Tibial nerve (tissue), 4 donors: ENCODE measurements around the gene CDC14B. TPM values are rescaled to one million over a fixed set of nuclear protein-coding genes. Genes with fewer than 3 reads are reported as not detected.

Experiments used
- DNase-seq, 2 donors: peaks; one replicate each; pipeline ENCODE4 v3.0.0-alpha.2; 2019; ENCODE audit warnings: low spot score in 2 of 2
- H3K27ac ChIP-seq, 4 donors: fragments of 200-600 bp; sonication (generic) in 3 of 4; one replicate each; pipeline ENCODE4 v1.5.1; 2017 to 2019; ENCODE audit warnings: mild to moderate bottlenecking in 1 of 4
- H3K27me3 ChIP-seq, 2 donors: fragments of 200-600 bp; sonication (generic) in 1 of 2; one replicate each; pipeline versions ENCODE4 v1.5.1 to v1.6.0; 2017 to 2019
- H3K36me3 ChIP-seq, 3 donors: fragments of 200-600 bp; sonication (generic); one replicate each; pipeline ENCODE4 v1.5.1; 2018 to 2019
- H3K4me1 ChIP-seq, 4 donors: fragments of 200-600 bp; sonication (generic) in 3 of 4; one replicate each; pipeline ENCODE4 v1.5.1; 2017 to 2019
- H3K4me3 ChIP-seq, 4 donors: fragments of 200-600 bp; sonication (generic) in 3 of 4; one replicate each; pipeline ENCODE4 v1.5.1; 2017 to 2019; ENCODE audit warnings: mild to moderate bottlenecking in 1 of 4, moderate library complexity in 1 of 4
- H3K9me3 ChIP-seq, 4 donors: fragments of 200-600 bp; sonication (generic) in 3 of 4; one replicate each; pipeline ENCODE4 v1.5.1; 2017 to 2019
- EP300 ChIP-seq, 2 donors: sonication (generic); formaldehyde crosslinking; IDR thresholded peaks; one replicate each; pipeline ENCODE4 v1.6.1; 2017; ENCODE audit warnings: antibody characterized with exemption in 2 of 2, mild to moderate bottlenecking in 1 of 2
- POLR2A ChIP-seq, 2 donors: fragments of 450-650 bp; IDR thresholded peaks; one replicate each; pipeline ENCODE4 v1.6.1; 2017; ENCODE audit warnings: antibody characterized with exemption in 2 of 2, mild to moderate bottlenecking in 2 of 2, moderate library complexity in 2 of 2
- WGBS, 2 donors: methylation state at CpG; one replicate each; pipeline ENCODE4 v1.1.5; 2018; 5-methylcytosine and 5-hydroxymethylcytosine counted together
- total RNA-seq, 4 donors: library from RNA; depleted of rRNA; stranded (reverse); fragments of >200 nt; gene quantifications; one replicate each; pipeline ENCODE4 v1.1.0, GENCODE V29; 2016
- TF ChIP-seq, protein P1 (sequence below), 5 experiments: fragments of 200-600 bp in 3 of 5; fragments of 450-650 bp in 2 of 5; sonication (generic) in 3 of 5; IDR thresholded peaks; one replicate each; pipeline ENCODE4 v1.5.1; 2016 to 2019; ENCODE audit warnings: antibody characterized with exemption in 5 of 5, mild to moderate bottlenecking in 3 of 5, moderate library complexity in 2 of 5

CDC14B gene
- total RNA-seq, 4 donors from 2014 or later: 25.9 to 34.1 (median 27.6) TPM

DNA sequence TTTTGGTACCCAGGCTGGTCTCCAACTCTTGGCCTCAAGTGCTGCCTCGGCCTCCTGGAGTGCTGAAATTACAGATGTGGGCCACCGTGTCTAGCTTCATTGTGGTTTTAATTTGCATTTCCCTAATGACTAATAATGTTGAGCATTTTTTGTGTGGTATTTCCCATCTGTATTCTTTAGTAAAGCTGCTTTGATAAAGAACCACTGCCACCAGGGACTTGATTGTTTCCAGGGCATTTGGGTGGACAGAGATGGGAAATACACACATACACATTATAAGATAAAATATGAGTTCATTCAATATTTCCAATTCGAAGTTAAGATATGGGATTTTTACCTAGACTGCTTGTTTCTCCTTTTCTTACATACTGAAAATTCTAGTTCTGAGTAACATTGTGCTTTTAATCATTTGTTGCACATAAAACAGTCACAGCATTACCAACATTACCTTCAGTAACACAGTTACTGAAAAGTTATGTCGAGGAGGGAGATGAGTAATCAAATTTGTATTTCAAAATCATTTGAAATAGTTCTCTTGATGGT, 140.7 kb downstream of the CDC14B start:
- no peaks in the 10 kb centered on the region for H3K27me3 ChIP-seq
- no peaks in the 10 kb centered on the region for H3K9me3 ChIP-seq
- H3K36me3 ChIP-seq: peaks cover 0 to 32% (median 0%) of the 10 kb centered on the region in 3 donors
- no peak overlapping the region for H3K4me3 ChIP-seq
- TF ChIP-seq POLR2A (IDR thresholded peaks at IDR 0.05): no peak
- TF ChIP-seq, protein P1, sequence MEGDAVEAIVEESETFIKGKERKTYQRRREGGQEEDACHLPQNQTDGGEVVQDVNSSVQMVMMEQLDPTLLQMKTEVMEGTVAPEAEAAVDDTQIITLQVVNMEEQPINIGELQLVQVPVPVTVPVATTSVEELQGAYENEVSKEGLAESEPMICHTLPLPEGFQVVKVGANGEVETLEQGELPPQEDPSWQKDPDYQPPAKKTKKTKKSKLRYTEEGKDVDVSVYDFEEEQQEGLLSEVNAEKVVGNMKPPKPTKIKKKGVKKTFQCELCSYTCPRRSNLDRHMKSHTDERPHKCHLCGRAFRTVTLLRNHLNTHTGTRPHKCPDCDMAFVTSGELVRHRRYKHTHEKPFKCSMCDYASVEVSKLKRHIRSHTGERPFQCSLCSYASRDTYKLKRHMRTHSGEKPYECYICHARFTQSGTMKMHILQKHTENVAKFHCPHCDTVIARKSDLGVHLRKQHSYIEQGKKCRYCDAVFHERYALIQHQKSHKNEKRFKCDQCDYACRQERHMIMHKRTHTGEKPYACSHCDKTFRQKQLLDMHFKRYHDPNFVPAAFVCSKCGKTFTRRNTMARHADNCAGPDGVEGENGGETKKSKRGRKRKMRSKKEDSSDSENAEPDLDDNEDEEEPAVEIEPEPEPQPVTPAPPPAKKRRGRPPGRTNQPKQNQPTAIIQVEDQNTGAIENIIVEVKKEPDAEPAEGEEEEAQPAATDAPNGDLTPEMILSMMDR (IDR thresholded peaks at IDR 0.05): no peak
- TF ChIP-seq EP300 (IDR thresholded peaks at IDR 0.05): no peak
- DNase-seq: no peak
- H3K27ac ChIP-seq: no peak overlapping the region
- 56 to 68% methylated on average over 4 of the region's 4 CpGs for WGBS, 2 donors
- peaks cover 0 to 11% (median 0%) of the 10 kb centered on the region in 4 donors for H3K4me1 ChIP-seq

DNA sequence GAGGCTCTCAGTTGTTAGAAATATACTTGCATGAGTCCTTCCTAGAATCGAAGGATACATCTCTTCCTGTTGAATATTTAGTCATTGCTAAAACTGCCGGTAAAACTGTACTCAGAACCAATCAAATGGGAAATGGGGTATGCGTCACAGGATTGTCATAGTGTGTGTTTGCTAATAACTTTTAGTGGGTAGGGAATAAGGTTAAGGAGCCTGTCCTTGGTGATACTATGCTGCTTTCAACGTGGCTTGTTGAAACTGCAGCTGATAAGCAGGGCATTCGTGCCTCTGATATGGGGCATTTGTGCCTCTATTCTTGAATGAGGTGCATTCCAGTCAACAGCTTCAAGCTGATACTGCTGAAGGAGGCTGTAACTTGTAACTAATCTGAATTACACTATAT, 143.1 kb downstream of the CDC14B start:
- no peaks in the 10 kb centered on the region for H3K4me1 ChIP-seq
- H3K36me3 ChIP-seq: peaks cover 0 to 45% (median 0%) of the 10 kb centered on the region in 3 donors

GRCh38 chr9:96476013-96476412, 143.6 kb downstream of the CDC14B start:
- no peak overlapping the region for H3K4me3 ChIP-seq
- H3K27ac ChIP-seq: no peak overlapping the region
- TF ChIP-seq EP300 (IDR thresholded peaks at IDR 0.05) (no peak), POLR2A (IDR thresholded peaks at IDR 0.05) (no peak)
- TF ChIP-seq, protein P1 (IDR thresholded peaks at IDR 0.05): no peak
- WGBS, 2 donors: 90 to 93% methylated on average over 4 of the region's 4 CpGs
- H3K27me3 ChIP-seq: no peaks in the 10 kb centered on the region
- no peak for DNase-seq
- peaks cover 0 to 51% (median 0%) of the 10 kb centered on the region in 3 donors for H3K36me3 ChIP-seq
- H3K4me1 ChIP-seq: no peaks in the 10 kb centered on the region
- no peaks in the 10 kb centered on the region for H3K9me3 ChIP-seq

More for the DNA sequence above, 143.1 kb downstream of the CDC14B start:
- no peak overlapping the region for H3K4me3 ChIP-seq
- DNase-seq: no peak
- no peaks in the 10 kb centered on the region for H3K27me3 ChIP-seq
- no peaks in the 10 kb centered on the region for H3K9me3 ChIP-seq
- WGBS, 2 donors: 82% methylated on average over 5 of the region's 5 CpGs
- no peak overlapping the region for H3K27ac ChIP-seq
- TF ChIP-seq POLR2A (IDR thresholded peaks at IDR 0.05) (no peak), EP300 (IDR thresholded peaks at IDR 0.05) (no peak)
- TF ChIP-seq, protein P1 (IDR thresholded peaks at IDR 0.05): no peak

- Histone ChIP-seq H3K4me1 (peaks cover 0 to 8% (median 0%) of the 10 kb centered on the region in 4 donors), H3K36me3 (peaks cover 0 to 88% (median 0%) of the 10 kb centered on the region in 3 donors), H3K9me3 (no peaks in the 10 kb centered on the region), H3K27ac (no peak overlapping the region), H3K27me3 (no peaks in the 10 kb centered on the region), H3K4me3 (no peak overlapping the region)
- TF ChIP-seq, protein P1 (IDR thresholded peaks at IDR 0.05): no peak
- no peak for TF ChIP-seq EP300 (IDR thresholded peaks at IDR 0.05)
- no peak for TF ChIP-seq POLR2A (IDR thresholded peaks at IDR 0.05)
- 87 to 96% methylated on average over 5 of the region's 5 CpGs for WGBS, 2 donors
- no peak for DNase-seq
Observed at GRCh38 chr9:96467784-96468183, 151.9 kb downstream of the CDC14B start.

- Histone ChIP-seq H3K4me3 (no peak overlapping the region), H3K27ac (peak overlapping the region in 1 of 4 donors; percentile 16), H3K36me3 (peaks cover 0 to 77% (median 0%) of the 10 kb centered on the region in 3 donors), H3K9me3 (no peaks in the 10 kb centered on the region), H3K4me1 (peaks cover 0 to 8% (median 0%) of the 10 kb centered on the region in 4 donors), H3K27me3 (no peaks in the 10 kb centered on the region)
- WGBS, 2 donors: 39 to 47% methylated on average over 6 of the region's 6 CpGs
- TF ChIP-seq POLR2A (IDR thresholded peaks at IDR 0.05) (no peak), EP300 (IDR thresholded peaks at IDR 0.05) (no peak)
- TF ChIP-seq, protein P1 (IDR thresholded peaks at IDR 0.05): no peak
- no peak for DNase-seq
Observed at GRCh38 chr9:96464426-96464825, 155.2 kb downstream of the CDC14B start.
